ENCODE measurements around the gene ZNF142. TPM values are rescaled to one million over a fixed set of nuclear protein-coding genes. Genes with fewer than 3 reads are reported as not detected.

ZNF142 gene
- total and polyA plus RNA-seq, 4 donors, result 7.2 to 29.4 (median 12.4) TPM

DNA sequence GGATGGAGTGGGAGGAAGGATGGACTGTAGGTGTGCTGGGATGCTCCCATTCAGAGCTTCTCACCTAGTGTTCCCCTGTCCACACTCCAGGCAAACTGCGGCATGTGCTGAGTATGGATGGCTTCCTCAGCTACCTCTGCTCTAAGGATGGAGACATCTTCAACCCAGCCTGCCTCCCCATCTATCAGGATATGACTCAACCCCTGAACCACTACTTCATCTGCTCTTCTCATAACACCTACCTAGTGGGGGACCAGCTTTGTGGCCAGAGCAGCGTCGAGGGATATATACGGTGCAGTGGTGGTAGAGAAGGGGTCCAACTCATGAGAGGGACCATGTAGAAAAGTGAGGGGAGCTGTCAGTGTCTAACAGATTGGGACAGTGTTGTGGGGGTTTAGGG is 31.5 kb downstream of the ZNF142 start:
- no peak for DNase-seq
- TF ChIP-seq, protein P1, sequence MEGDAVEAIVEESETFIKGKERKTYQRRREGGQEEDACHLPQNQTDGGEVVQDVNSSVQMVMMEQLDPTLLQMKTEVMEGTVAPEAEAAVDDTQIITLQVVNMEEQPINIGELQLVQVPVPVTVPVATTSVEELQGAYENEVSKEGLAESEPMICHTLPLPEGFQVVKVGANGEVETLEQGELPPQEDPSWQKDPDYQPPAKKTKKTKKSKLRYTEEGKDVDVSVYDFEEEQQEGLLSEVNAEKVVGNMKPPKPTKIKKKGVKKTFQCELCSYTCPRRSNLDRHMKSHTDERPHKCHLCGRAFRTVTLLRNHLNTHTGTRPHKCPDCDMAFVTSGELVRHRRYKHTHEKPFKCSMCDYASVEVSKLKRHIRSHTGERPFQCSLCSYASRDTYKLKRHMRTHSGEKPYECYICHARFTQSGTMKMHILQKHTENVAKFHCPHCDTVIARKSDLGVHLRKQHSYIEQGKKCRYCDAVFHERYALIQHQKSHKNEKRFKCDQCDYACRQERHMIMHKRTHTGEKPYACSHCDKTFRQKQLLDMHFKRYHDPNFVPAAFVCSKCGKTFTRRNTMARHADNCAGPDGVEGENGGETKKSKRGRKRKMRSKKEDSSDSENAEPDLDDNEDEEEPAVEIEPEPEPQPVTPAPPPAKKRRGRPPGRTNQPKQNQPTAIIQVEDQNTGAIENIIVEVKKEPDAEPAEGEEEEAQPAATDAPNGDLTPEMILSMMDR (IDR thresholded peaks at IDR 0.05; ENCODE audit: control extremely low read depth, extremely low read depth), result no peak
- 90 to 91% methylated on average over 4 of the region's 4 CpGs for WGBS, 2 donors
- H3K36me3 ChIP-seq (ENCODE audit: control insufficient read depth in 4 of 4, insufficient read depth in 4 of 4, low read length in 4 of 4), result peaks cover 0 to 4% (median 0%) of the 10 kb centered on the region in 4 donors
- H3K27ac ChIP-seq (ENCODE audit: low read depth in 1 of 2, low read length in 1 of 2), result no peak overlapping the region
- H3K9ac ChIP-seq (ENCODE audit: insufficient read depth in 1 of 2, low read length in 2 of 2), result no peak overlapping the region
- no peak overlapping the region for H3K4me3 ChIP-seq
- ATAC-seq (ENCODE audit: insufficient read depth, low FRiP score), result no peak
- H3K4me1 ChIP-seq (ENCODE audit: control insufficient read depth in 5 of 5, insufficient read depth in 5 of 5, low read length in 5 of 5), result peaks cover 0 to 3% (median 0%) of the 10 kb centered on the region in 5 donors
- H3K9me3 ChIP-seq (ENCODE audit: control insufficient read depth in 4 of 4, insufficient read depth in 3 of 4, low read length in 3 of 4), result no peaks in the 10 kb centered on the region
- no peaks in the 10 kb centered on the region for H3K27me3 ChIP-seq (ENCODE audit: control insufficient read depth in 3 of 3, insufficient read depth in 3 of 3, low read length in 2 of 3)

DNA sequence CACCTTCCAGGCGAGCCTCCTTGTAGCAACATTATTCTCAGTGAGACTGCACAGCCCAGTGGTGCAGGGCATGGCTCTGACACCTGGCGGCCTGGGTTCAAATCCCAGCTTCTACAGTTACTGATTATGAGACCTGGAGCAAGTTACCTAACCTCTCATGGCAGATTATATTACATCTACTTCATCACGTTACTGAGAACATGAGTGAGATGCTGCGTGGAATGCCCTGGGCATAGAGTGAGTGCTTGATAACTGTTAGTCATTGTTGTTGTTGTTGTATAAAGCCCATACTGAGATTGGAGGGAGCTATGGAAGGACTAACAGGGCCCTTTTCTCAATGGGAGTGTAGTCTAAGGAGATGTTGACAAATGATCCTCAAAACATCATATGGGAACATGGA is 33.1 kb downstream of the ZNF142 start:
- peaks cover 0 to 6% (median 0%) of the 10 kb centered on the region in 5 donors for H3K4me1 ChIP-seq (ENCODE audit: control insufficient read depth in 5 of 5, insufficient read depth in 5 of 5, low read length in 5 of 5)
- peaks cover 0 to 4% (median 0%) of the 10 kb centered on the region in 4 donors for H3K36me3 ChIP-seq (ENCODE audit: control insufficient read depth in 4 of 4, insufficient read depth in 4 of 4, low read length in 4 of 4)
- TF ChIP-seq, protein P1 (IDR thresholded peaks at IDR 0.05; ENCODE audit: control extremely low read depth, extremely low read depth), result no peak
- H3K27ac ChIP-seq (ENCODE audit: low read depth in 1 of 2, low read length in 1 of 2), result no peak overlapping the region
- ATAC-seq (ENCODE audit: insufficient read depth, low FRiP score) (no peak), DNase-seq (no peak)
- WGBS, 2 donors, result 88 to 90% methylated on average over 4 of the region's 4 CpGs
- H3K27me3 ChIP-seq (ENCODE audit: control insufficient read depth in 3 of 3, insufficient read depth in 3 of 3, low read length in 2 of 3), result no peaks in the 10 kb centered on the region
- no peaks in the 10 kb centered on the region for H3K9me3 ChIP-seq (ENCODE audit: control insufficient read depth in 4 of 4, insufficient read depth in 3 of 4, low read length in 3 of 4)
- H3K9ac ChIP-seq (ENCODE audit: insufficient read depth in 1 of 2, low read length in 2 of 2), result no peak overlapping the region
- H3K4me3 ChIP-seq, result no peak overlapping the region

DNA sequence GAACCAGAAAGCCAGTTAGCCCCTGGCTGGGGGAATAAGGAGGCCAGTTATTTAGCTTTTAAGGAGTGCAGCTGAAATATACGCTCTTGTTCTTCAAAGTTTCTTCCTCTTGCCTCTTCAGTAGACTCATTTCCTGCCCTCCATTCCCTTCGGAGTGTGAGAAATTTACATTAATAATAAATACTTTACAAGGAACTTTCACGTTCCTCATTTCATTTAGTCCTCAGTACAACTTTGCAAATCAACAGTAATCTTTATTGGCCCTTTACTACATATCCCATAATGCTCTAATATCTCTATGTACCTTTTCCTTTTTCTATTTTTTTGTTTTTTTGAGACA is 36.1 kb downstream of the ZNF142 start:
- H3K36me3 ChIP-seq (ENCODE audit: control insufficient read depth in 4 of 4, insufficient read depth in 4 of 4, low read length in 4 of 4), result peaks cover 0 to 4% (median 0%) of the 10 kb centered on the region in 4 donors
- H3K9me3 ChIP-seq (ENCODE audit: control insufficient read depth in 4 of 4, insufficient read depth in 3 of 4, low read length in 3 of 4), result no peaks in the 10 kb centered on the region
- H3K9ac ChIP-seq (ENCODE audit: insufficient read depth in 1 of 2, low read length in 2 of 2), result no peak overlapping the region
- TF ChIP-seq, protein P1 (IDR thresholded peaks at IDR 0.05; ENCODE audit: control extremely low read depth, extremely low read depth), result no peak
- no peak overlapping the region for H3K27ac ChIP-seq (ENCODE audit: low read depth in 1 of 2, low read length in 1 of 2)
- H3K27me3 ChIP-seq (ENCODE audit: control insufficient read depth in 3 of 3, insufficient read depth in 3 of 3, low read length in 2 of 3), result no peaks in the 10 kb centered on the region
- no peak for ATAC-seq (ENCODE audit: insufficient read depth, low FRiP score)
- no peak for DNase-seq
- H3K4me1 ChIP-seq (ENCODE audit: control insufficient read depth in 5 of 5, insufficient read depth in 5 of 5, low read length in 5 of 5), result peaks cover 0 to 6% (median 0%) of the 10 kb centered on the region in 5 donors
- no peak overlapping the region for H3K4me3 ChIP-seq
- WGBS, 2 donors, result 16 to 36% methylated on average over 3 of the region's 3 CpGs
